Measurements from ENCODE around the gene PADI1. TPM values are rescaled to one million over a fixed set of nuclear protein-coding genes. Genes with fewer than 3 reads are reported as not detected.
"Not testable (repeated sequence)": the region's sequence is repeated elsewhere in the genome, so short reads cannot be mapped to it uniquely, and the experiment has no call there.

The PADI1 gene
- total RNA-seq, 1 donor from 2014 or later = not detected

- peaks cover 8 to 12% (median 8%) of the 10 kb centered on the region in 3 donors for H3K4me1 ChIP-seq (ENCODE audit: control insufficient read depth in 3 of 3, insufficient read depth in 3 of 3, low read length in 3 of 3)
- no peaks in the 10 kb centered on the region for H3K36me3 ChIP-seq (ENCODE audit: control insufficient read depth in 3 of 3, insufficient read depth in 3 of 3, low read length in 3 of 3)
- no peak overlapping the region for H3K27ac ChIP-seq (ENCODE audit: low read depth, low read length)
- no peaks in the 10 kb centered on the region for H3K9me3 ChIP-seq (ENCODE audit: control insufficient read depth in 3 of 3, low read length in 3 of 3)
- peaks cover 0 to 13% (median 12%) of the 10 kb centered on the region in 3 donors for H3K27me3 ChIP-seq (ENCODE audit: control insufficient read depth in 3 of 3, insufficient read depth in 3 of 3, low read length in 3 of 3)
- no peak overlapping the region for H3K4me3 ChIP-seq (ENCODE audit: low read length in 3 of 3)
- H3K9ac ChIP-seq (ENCODE audit: low read depth in 1 of 3, low read length in 3 of 3) = no peak overlapping the region
These were observed 32.0 kb downstream of the PADI1 start for GRCh38 chr1:17236779-17237560.

DNA sequence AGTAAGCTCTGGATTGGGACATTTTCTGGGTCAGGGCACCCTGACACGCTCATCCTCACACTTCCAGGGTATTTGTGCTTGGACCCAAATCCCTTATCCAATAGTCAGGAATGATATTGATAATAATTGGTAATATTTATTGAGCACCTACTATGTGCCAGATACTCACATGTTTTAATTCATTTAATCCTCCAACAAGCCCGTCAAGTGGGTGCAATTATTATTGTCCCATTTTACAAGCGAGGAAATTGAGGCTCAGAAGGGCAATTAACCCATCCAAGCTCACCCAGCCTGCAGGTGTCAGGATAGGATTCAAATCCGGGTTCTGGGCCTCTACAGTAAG lies 32.6 kb downstream of the PADI1 start:
- peaks cover 0 to 18% (median 17%) of the 10 kb centered on the region in 3 donors for H3K27me3 ChIP-seq (ENCODE audit: control insufficient read depth in 3 of 3, insufficient read depth in 3 of 3, low read length in 3 of 3)

GRCh38 chr1:17239420-17239819 lies 34.5 kb downstream of the PADI1 start:
- Histone ChIP-seq H3K27me3 (ENCODE audit: control insufficient read depth in 3 of 3, insufficient read depth in 3 of 3, low read length in 3 of 3) (peaks cover 0 to 19% (median 18%) of the 10 kb centered on the region in 3 donors), H3K4me1 (ENCODE audit: control insufficient read depth in 3 of 3, insufficient read depth in 3 of 3, low read length in 3 of 3) (peaks cover 0 to 2% (median 0%) of the 10 kb centered on the region in 3 donors), H3K36me3 (ENCODE audit: control insufficient read depth in 3 of 3, insufficient read depth in 3 of 3, low read length in 3 of 3) (no peaks in the 10 kb centered on the region), H3K4me3 (ENCODE audit: low read length in 3 of 3) (no peak overlapping the region), H3K9ac (ENCODE audit: low read depth in 1 of 3, low read length in 3 of 3) (no peak overlapping the region), H3K9me3 (ENCODE audit: control insufficient read depth in 3 of 3, low read length in 3 of 3) (no peaks in the 10 kb centered on the region), H3K27ac (ENCODE audit: low read depth, low read length) (no peak overlapping the region)

More for the DNA sequence above, 32.6 kb downstream of the PADI1 start:
- Histone ChIP-seq H3K27ac (ENCODE audit: low read depth, low read length) (no peak overlapping the region), H3K9ac (ENCODE audit: low read depth in 1 of 3, low read length in 3 of 3) (no peak overlapping the region), H3K4me3 (ENCODE audit: low read length in 3 of 3) (no peak overlapping the region), H3K9me3 (ENCODE audit: control insufficient read depth in 3 of 3, low read length in 3 of 3) (no peaks in the 10 kb centered on the region), H3K36me3 (ENCODE audit: control insufficient read depth in 3 of 3, insufficient read depth in 3 of 3, low read length in 3 of 3) (no peaks in the 10 kb centered on the region), H3K4me1 (ENCODE audit: control insufficient read depth in 3 of 3, insufficient read depth in 3 of 3, low read length in 3 of 3) (peaks cover 8 to 12% (median 8%) of the 10 kb centered on the region in 3 donors)

GRCh38 chr1:17241011-17241779 lies 36.3 kb downstream of the PADI1 start:
- H3K4me3 ChIP-seq (ENCODE audit: low read length in 3 of 3); H3K27ac ChIP-seq (ENCODE audit: low read depth, low read length); H3K9me3 ChIP-seq (ENCODE audit: control insufficient read depth in 3 of 3, low read length in 3 of 3); H3K4me1 ChIP-seq (ENCODE audit: control insufficient read depth in 3 of 3, insufficient read depth in 3 of 3, low read length in 3 of 3); H3K9ac ChIP-seq (ENCODE audit: low read depth in 1 of 3, low read length in 3 of 3); H3K36me3 ChIP-seq (ENCODE audit: control insufficient read depth in 3 of 3, insufficient read depth in 3 of 3, low read length in 3 of 3): not testable (repeated sequence)
- H3K27me3 ChIP-seq (ENCODE audit: control insufficient read depth in 3 of 3, insufficient read depth in 3 of 3, low read length in 3 of 3) = peaks cover 0 to 19% (median 18%) of the 10 kb centered on the region in 3 donors

DNA sequence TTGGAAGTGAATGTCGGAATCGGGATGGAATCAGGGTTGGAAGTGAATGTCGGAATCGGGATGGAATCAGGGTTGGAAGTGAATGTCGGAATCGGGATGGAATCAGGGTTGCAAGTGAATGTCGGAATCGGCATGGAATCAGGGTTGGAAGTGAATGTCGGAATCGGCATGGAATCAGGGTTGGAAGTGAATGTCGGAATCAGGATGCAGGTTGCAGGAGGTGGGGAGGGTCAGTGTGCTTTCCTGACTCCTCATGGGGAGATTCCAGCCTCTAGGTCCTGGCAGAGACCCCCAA lies 36.8 kb downstream of the PADI1 start:
- H3K4me3 ChIP-seq (ENCODE audit: low read length in 3 of 3); H3K9me3 ChIP-seq (ENCODE audit: control insufficient read depth in 3 of 3, low read length in 3 of 3); H3K36me3 ChIP-seq (ENCODE audit: control insufficient read depth in 3 of 3, insufficient read depth in 3 of 3, low read length in 3 of 3); H3K9ac ChIP-seq (ENCODE audit: low read depth in 1 of 3, low read length in 3 of 3); H3K4me1 ChIP-seq (ENCODE audit: control insufficient read depth in 3 of 3, insufficient read depth in 3 of 3, low read length in 3 of 3); H3K27ac ChIP-seq (ENCODE audit: low read depth, low read length): not testable (repeated sequence)
- H3K27me3 ChIP-seq (ENCODE audit: control insufficient read depth in 3 of 3, insufficient read depth in 3 of 3, low read length in 3 of 3) = peaks cover 0 to 19% (median 18%) of the 10 kb centered on the region in 3 donors

DNA sequence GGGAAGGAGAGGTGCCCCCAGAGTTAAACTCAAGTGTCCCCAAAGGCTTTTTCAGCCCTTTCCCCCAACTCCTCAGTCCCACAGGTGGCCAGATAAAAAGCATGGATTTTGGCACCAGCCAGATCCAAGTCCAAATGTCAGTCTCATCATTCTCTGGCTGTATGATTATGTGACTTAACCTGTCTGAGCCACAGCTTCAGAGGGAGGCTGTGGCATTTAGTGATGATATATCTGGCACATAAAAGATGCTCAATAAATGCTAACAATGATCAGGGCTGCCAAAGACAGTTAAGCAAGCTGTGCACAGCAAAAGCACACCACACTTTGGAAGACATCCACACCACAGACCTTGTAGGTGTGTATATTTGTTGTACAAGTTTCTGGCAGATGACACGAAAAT lies 38.3 kb downstream of the PADI1 start:
- H3K4me1 ChIP-seq (ENCODE audit: control insufficient read depth in 3 of 3, insufficient read depth in 3 of 3, low read length in 3 of 3) = peaks cover 0 to 2% (median 0%) of the 10 kb centered on the region in 3 donors
- H3K27me3 ChIP-seq (ENCODE audit: control insufficient read depth in 3 of 3, insufficient read depth in 3 of 3, low read length in 3 of 3) = peaks cover 0 to 23% (median 19%) of the 10 kb centered on the region in 3 donors

GRCh38 chr1:17244821-17245740 lies 40.2 kb downstream of the PADI1 start:
- Histone ChIP-seq H3K4me3 (ENCODE audit: low read length in 3 of 3) (no peak overlapping the region), H3K27me3 (ENCODE audit: control insufficient read depth in 3 of 3, insufficient read depth in 3 of 3, low read length in 3 of 3) (peaks cover 0 to 31% (median 18%) of the 10 kb centered on the region in 3 donors), H3K9ac (ENCODE audit: low read depth in 1 of 3, low read length in 3 of 3) (no peak overlapping the region), H3K4me1 (ENCODE audit: control insufficient read depth in 3 of 3, insufficient read depth in 3 of 3, low read length in 3 of 3) (no peaks in the 10 kb centered on the region), H3K36me3 (ENCODE audit: control insufficient read depth in 3 of 3, insufficient read depth in 3 of 3, low read length in 3 of 3) (no peaks in the 10 kb centered on the region), H3K27ac (ENCODE audit: low read depth, low read length) (no peak overlapping the region), H3K9me3 (ENCODE audit: control insufficient read depth in 3 of 3, low read length in 3 of 3) (no peaks in the 10 kb centered on the region)

More for the DNA sequence above, 38.3 kb downstream of the PADI1 start:
- Histone ChIP-seq H3K36me3 (ENCODE audit: control insufficient read depth in 3 of 3, insufficient read depth in 3 of 3, low read length in 3 of 3) (no peaks in the 10 kb centered on the region), H3K27ac (ENCODE audit: low read depth, low read length) (no peak overlapping the region), H3K9me3 (ENCODE audit: control insufficient read depth in 3 of 3, low read length in 3 of 3) (no peaks in the 10 kb centered on the region), H3K9ac (ENCODE audit: low read depth in 1 of 3, low read length in 3 of 3) (no peak overlapping the region), H3K4me3 (ENCODE audit: low read length in 3 of 3) (no peak overlapping the region)

DNA sequence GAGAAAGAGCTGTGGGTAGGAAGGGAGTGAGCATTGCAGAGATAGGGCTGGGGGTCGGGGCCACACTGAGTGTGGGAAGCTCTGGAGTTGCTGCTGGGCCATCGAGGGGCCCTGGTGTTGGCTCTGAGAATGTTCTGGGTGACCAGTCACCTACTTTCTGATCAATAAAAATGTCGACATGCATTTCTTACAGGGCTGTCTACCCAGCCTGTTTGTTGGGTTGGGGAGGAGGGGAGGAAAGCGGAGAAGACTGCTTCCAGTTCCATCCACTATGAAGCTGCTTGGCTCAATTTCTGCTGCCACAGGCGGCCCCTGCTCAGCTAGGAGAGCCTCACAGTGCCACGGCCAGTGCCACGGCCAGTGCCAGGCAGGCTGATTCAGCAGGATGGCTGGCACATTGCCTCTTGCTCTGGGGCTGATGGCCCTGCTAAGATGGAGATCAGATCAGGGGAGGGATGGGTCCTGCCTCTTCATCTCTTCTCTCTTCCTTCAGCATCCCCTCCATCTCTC lies 40.9 kb downstream of the PADI1 start:
- H3K36me3 ChIP-seq (ENCODE audit: control insufficient read depth in 3 of 3, insufficient read depth in 3 of 3, low read length in 3 of 3) = no peaks in the 10 kb centered on the region
- H3K27me3 ChIP-seq (ENCODE audit: control insufficient read depth in 3 of 3, insufficient read depth in 3 of 3, low read length in 3 of 3) = peaks cover 0 to 27% (median 17%) of the 10 kb centered on the region in 3 donors
- no peak overlapping the region for H3K27ac ChIP-seq (ENCODE audit: low read depth, low read length)
- H3K4me3 ChIP-seq (ENCODE audit: low read length in 3 of 3) = no peak overlapping the region
- H3K9me3 ChIP-seq (ENCODE audit: control insufficient read depth in 3 of 3, low read length in 3 of 3) = no peaks in the 10 kb centered on the region
- H3K4me1 ChIP-seq (ENCODE audit: control insufficient read depth in 3 of 3, insufficient read depth in 3 of 3, low read length in 3 of 3) = no peaks in the 10 kb centered on the region
- no peak overlapping the region for H3K9ac ChIP-seq (ENCODE audit: low read depth in 1 of 3, low read length in 3 of 3)

- peaks cover 0 to 25% (median 13%) of the 10 kb centered on the region in 3 donors for H3K27me3 ChIP-seq (ENCODE audit: control insufficient read depth in 3 of 3, insufficient read depth in 3 of 3, low read length in 3 of 3)
- no peak overlapping the region for H3K4me3 ChIP-seq (ENCODE audit: low read length in 3 of 3)
- no peaks in the 10 kb centered on the region for H3K9me3 ChIP-seq (ENCODE audit: control insufficient read depth in 3 of 3, low read length in 3 of 3)
- H3K36me3 ChIP-seq (ENCODE audit: control insufficient read depth in 3 of 3, insufficient read depth in 3 of 3, low read length in 3 of 3) = no peaks in the 10 kb centered on the region
- no peaks in the 10 kb centered on the region for H3K4me1 ChIP-seq (ENCODE audit: control insufficient read depth in 3 of 3, insufficient read depth in 3 of 3, low read length in 3 of 3)
- H3K9ac ChIP-seq (ENCODE audit: low read depth in 1 of 3, low read length in 3 of 3) = no peak overlapping the region
- H3K27ac ChIP-seq (ENCODE audit: low read depth, low read length) = no peak overlapping the region
These were observed 42.0 kb downstream of the PADI1 start for GRCh38 chr1:17246971-17247370.
